ENCODE results near the gene ANP32E.
A peak's percentile ranks its signal among the peaks of the same experiment; 100 is the strongest.

The ANP32E gene

GRCh38 chr1:150259758-150260669 is 24.1 kb upstream of the ANP32E start:
- H3K4me3 Mint-ChIP-seq, result peak overlapping the region; percentile 79 to 87 (median 83)
- peak overlapping the region; percentile 85 to 92 (median 92) for H3K27ac Mint-ChIP-seq
- H3K27me3 Mint-ChIP-seq (ENCODE audit: low read depth), result no peaks in the 10 kb centered on the region

GRCh38 chr1:150259217-150259616 is 23.3 kb upstream of the ANP32E start:
- no peaks in the 10 kb centered on the region for H3K36me3 Mint-ChIP-seq (ENCODE audit: low read depth)
- H3K27ac Mint-ChIP-seq, result peak overlapping the region; percentile 85 to 92 (median 92)
- TF ChIP-seq, protein P1, sequence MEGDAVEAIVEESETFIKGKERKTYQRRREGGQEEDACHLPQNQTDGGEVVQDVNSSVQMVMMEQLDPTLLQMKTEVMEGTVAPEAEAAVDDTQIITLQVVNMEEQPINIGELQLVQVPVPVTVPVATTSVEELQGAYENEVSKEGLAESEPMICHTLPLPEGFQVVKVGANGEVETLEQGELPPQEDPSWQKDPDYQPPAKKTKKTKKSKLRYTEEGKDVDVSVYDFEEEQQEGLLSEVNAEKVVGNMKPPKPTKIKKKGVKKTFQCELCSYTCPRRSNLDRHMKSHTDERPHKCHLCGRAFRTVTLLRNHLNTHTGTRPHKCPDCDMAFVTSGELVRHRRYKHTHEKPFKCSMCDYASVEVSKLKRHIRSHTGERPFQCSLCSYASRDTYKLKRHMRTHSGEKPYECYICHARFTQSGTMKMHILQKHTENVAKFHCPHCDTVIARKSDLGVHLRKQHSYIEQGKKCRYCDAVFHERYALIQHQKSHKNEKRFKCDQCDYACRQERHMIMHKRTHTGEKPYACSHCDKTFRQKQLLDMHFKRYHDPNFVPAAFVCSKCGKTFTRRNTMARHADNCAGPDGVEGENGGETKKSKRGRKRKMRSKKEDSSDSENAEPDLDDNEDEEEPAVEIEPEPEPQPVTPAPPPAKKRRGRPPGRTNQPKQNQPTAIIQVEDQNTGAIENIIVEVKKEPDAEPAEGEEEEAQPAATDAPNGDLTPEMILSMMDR (IDR thresholded peaks at IDR 0.05; ENCODE audit: unreplicated experiment in 3 of 3), result no peak
- no peaks in the 10 kb centered on the region for H3K9me3 Mint-ChIP-seq
- H3K4me3 Mint-ChIP-seq, result peak overlapping the region; percentile 79 to 87 (median 83)
- H3K27me3 Mint-ChIP-seq (ENCODE audit: low read depth), result no peaks in the 10 kb centered on the region
- H3K4me1 Mint-ChIP-seq, result peaks cover 59% of the 10 kb centered on the region

More at GRCh38 chr1:150259758-150260669, 24.1 kb upstream of the ANP32E start:
- peaks cover 5% of the 10 kb centered on the region for H3K36me3 Mint-ChIP-seq (ENCODE audit: low read depth)
- TF ChIP-seq, protein P1 (IDR thresholded peaks at IDR 0.05; ENCODE audit: unreplicated experiment in 3 of 3), result no peak
- H3K9me3 Mint-ChIP-seq, result no peaks in the 10 kb centered on the region
- peaks cover 59% of the 10 kb centered on the region for H3K4me1 Mint-ChIP-seq

GRCh38 chr1:150257624-150258585 is 22.0 kb upstream of the ANP32E start, which contains the start of gene CA14:
TSS of gene CA14 (plus strand) at chr1:150257774. CDS start at chr1:150258129, 355 bp downstream.
- no peaks in the 10 kb centered on the region for H3K9me3 Mint-ChIP-seq
- no peaks in the 10 kb centered on the region for H3K27me3 Mint-ChIP-seq (ENCODE audit: low read depth)
- TF ChIP-seq, protein P1 (IDR thresholded peaks at IDR 0.05; ENCODE audit: unreplicated experiment in 3 of 3), result no peak
- peaks cover 59% of the 10 kb centered on the region for H3K4me1 Mint-ChIP-seq
- no peaks in the 10 kb centered on the region for H3K36me3 Mint-ChIP-seq (ENCODE audit: low read depth)
- peak within 1 kb of the TSS; percentile 79 to 87 (median 83) for H3K4me3 Mint-ChIP-seq
- peak within 1 kb of the TSS; percentile 85 to 92 (median 92) for H3K27ac Mint-ChIP-seq

DNA sequence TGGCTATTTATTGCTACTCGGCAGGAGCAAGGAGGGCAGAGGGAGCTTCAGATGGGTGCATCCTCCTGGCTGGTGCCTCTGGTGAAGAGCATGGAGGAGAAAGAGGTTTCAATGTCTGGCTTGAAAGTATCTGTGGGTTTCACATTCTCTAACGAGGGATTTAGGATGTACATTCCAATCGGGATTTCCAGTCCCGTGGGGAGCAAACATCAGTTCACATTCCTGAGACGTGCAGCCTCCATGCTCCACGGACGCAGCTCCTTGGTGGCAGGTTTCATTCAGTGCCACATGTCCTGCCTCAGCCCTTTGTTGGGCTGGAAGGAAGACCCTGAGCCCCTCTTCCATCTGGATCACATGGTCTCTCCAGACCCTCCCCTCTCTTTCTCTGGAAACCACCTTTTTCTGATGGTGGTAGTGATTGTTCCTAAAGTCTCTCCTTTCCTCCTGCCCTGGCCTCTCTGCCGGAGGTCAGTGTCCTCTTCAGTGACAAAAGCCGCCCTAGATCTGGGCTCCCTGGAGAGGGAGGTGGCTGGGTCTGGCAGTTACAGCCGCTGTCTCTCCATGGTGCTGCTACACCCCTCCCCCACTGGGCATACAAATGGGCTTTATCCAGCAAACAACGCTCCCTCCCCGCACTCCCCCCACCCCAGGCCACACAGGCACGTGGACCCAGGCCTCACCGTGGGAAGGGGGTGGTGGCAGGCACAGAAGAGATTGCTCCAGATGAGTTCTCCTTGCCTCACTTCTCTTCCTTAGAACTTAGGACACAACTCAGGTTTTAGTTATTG is 20.8 kb upstream of the ANP32E start:
- Mint-ChIP-seq H3K36me3 (ENCODE audit: low read depth) (no peaks in the 10 kb centered on the region), H3K27ac (peak overlapping the region; percentile 85 to 92 (median 92))

DNA sequence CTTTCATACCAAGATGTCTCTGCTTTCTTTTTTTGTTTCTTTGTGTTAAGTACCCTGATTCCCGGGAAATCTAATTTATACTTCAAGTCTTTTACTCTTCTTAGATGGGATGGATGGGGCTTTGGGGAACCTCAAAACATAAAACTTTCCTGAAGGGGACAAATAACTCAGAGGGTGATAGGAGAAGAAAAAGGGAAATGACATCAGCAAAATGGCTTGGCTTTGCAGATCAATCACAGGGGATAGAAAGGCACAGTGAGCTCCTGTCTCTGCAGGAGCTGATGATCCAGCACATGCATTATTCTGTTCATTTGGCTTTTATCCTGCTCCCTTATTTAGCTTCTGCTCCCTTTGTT is 20.3 kb upstream of the ANP32E start:
- Mint-ChIP-seq H3K27ac (peak overlapping the region; percentile 85 to 92 (median 92)), H3K4me3 (peak overlapping the region; percentile 79 to 87 (median 83)), H3K9me3 (no peaks in the 10 kb centered on the region), H3K27me3 (ENCODE audit: low read depth) (no peaks in the 10 kb centered on the region), H3K4me1 (peaks cover 54% of the 10 kb centered on the region), H3K36me3 (ENCODE audit: low read depth) (no peaks in the 10 kb centered on the region)
- TF ChIP-seq, protein P1 (IDR thresholded peaks at IDR 0.05; ENCODE audit: unreplicated experiment in 3 of 3), result no peak

More for the DNA sequence above, 20.8 kb upstream of the ANP32E start:
- Mint-ChIP-seq H3K4me1 (peaks cover 54% of the 10 kb centered on the region), H3K4me3 (peak overlapping the region; percentile 79 to 87 (median 83)), H3K9me3 (no peaks in the 10 kb centered on the region), H3K27me3 (ENCODE audit: low read depth) (no peaks in the 10 kb centered on the region)
- TF ChIP-seq, protein P1 (IDR thresholded peaks at IDR 0.05; ENCODE audit: unreplicated experiment in 3 of 3), result no peak
